Caki2 (cell line): Measurements from ENCODE around the gene DPYSL5. TPM values are rescaled to one million over a fixed set of nuclear protein-coding genes. Genes with fewer than 3 reads are reported as not detected.

Experiments
- DNase-seq: peaks from one replicate; pipeline ENCODE4 v3.0.0-alpha.2; 2015; ENCODE audit warnings: low read depth
- in situ Hi-C: cut with HindIII; loops from 2 replicates; pipeline ENCODE4 v1.10.0; 2016; ENCODE audit warnings: low sequenced_read_pairs, low pct_unique_long_range_greater_than_20kb, mixed read lengths
- total RNA-seq: library from RNA; depleted of rRNA; stranded (reverse); fragments of >200 nt; shearing (Covaris generic); gene quantifications from 2 replicates; pipeline ENCODE4 v1.2.3, GENCODE V29; 2014; ENCODE audit warnings: low replicate concordance

The DPYSL5 gene
- total RNA-seq, 1 experiment from 2014 or later: 4.7 TPM

DNA sequence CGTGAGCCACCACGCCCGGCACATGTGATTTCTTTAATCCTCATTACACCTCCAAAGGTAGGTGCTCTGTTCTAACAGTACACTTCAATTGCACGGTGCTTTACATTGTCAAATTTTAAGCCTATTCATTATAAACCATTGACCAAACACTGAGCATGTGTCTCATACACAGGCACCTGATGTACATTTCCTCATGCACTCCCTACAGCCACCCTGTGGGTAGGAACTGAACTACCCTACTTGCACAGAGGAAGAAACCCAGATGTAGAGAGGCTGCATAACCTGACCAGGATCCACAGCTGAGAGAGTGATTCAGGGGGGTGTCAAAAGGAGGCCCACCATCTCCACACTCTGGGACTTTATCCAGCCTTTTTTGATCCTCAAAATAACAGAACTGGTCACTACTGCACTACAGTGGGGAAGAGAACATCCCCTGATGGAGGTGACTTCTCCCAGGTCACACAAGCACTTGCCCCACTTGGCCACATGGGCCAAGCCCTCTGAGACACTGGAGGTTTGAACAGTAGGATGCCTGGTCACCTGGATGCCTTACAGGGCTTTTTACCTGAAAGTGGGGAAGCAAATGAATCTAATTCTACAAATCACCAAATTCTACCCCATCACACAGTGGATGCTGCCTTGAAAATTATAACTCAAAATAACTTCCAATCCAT, 6.9 kb upstream of the DPYSL5 start:
- no peak for DNase-seq
- in situ Hi-C loops: no loop called here

DNA sequence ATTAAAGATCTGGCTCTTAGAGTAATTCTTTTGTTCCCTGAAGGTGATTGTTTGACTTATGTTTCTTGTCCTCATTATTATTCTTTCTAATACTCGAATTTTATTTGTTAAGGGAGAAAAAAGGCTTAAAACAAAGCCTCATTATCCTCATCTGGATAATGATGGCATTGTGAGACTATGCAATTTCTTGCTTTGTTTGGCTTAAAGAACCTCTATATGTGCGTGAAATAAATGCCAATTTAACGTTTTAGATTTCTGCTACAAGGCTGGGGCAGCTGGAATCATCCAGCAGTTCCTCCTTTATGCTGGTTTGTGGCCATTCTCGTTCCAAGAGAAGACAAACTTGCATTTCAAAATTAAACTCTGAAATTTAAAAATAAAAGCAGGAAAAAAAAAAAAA, 4.9 kb upstream of the DPYSL5 start:
- in situ Hi-C loops: no loop called here
- DNase-seq: no peak

DNA sequence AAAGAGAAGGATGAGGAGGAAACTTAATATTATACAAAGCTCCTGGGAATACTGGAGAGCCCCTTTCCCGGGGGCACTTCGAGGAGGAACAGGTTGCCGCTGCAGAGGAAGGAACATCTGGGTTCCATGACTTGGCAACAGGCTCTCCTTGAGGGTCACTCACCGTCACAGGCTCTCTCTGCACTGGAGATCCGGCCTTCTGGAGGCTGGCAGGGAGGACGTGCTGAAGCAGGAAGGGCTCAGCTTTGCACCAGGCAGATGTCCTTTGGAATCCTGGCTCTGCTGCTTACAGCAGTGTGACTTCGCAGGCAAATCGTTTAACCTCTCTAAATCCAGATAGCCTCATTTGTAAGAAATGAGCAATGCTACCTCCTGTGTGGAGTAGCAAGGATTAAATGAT, 2.9 kb upstream of the DPYSL5 start:
- in situ Hi-C loops: no loop called here
- no peak for DNase-seq

DNA sequence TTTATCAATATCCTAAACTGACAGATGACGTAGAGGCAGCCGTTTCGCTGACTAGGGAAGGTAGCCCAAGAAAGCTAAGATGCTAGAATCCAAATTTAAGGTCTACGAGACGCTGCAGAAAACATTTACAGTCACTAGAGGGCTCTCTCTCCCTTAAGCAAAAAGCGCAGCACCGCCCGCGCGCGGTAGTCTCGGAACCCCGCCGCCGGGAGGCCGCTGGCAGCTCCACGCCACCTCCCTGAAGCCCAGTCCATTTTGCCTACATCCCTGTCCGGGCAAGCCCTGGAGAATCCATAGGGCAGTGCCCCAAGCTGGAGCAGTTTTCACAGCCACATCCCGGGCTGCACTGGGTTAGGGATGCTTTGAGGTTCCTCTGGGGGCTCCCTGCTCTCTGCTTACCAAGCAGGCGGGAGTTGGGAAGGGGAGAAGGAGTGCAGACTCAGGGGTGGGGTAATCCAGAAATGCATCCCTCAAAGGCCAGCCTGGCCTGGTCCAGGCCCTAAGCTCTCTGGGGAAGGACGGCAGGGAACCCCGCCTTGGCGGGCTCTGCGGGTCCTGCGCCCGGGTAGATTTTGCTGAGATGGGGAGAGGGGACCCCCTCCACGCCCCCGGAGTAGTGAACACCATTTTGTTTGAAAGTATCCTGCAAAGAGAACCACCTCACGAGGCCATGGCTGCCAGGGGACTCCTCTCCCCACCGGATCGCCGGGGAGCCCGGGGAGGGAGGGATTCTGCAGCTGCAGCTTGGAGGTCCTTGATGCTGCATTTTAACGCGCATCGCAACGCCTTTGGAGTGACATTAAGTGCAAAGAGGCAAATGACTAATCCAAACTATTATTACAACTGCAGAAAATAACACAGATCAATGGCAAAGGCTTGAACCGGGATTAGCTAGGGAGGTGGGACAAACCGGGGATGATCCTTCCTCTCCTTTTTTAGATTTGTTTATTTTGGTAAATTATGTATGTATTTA, 1.3 kb upstream of the DPYSL5 start:
- DNase-seq: peak; percentile 63
- in situ Hi-C loops: no loop called here

DNA sequence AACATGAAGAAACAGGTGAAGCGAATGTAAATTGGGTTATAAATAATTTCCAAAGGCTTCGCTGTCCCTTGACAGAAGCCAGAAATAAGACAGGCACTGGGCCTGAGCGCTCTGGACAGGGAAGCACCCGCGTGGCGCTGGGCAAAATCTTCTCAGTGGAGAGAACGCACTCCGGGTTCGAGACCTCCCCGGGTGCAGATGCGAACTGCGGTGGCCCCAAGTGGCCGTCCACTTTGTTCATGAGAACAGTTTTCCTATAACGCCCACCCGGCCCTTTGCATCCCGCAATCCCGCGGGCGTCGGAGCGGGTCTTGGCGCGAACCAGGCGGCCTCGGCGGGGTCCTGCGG, 651 bp upstream of the DPYSL5 start:
- no peak for DNase-seq
- in situ Hi-C loops: no loop called here

DNA sequence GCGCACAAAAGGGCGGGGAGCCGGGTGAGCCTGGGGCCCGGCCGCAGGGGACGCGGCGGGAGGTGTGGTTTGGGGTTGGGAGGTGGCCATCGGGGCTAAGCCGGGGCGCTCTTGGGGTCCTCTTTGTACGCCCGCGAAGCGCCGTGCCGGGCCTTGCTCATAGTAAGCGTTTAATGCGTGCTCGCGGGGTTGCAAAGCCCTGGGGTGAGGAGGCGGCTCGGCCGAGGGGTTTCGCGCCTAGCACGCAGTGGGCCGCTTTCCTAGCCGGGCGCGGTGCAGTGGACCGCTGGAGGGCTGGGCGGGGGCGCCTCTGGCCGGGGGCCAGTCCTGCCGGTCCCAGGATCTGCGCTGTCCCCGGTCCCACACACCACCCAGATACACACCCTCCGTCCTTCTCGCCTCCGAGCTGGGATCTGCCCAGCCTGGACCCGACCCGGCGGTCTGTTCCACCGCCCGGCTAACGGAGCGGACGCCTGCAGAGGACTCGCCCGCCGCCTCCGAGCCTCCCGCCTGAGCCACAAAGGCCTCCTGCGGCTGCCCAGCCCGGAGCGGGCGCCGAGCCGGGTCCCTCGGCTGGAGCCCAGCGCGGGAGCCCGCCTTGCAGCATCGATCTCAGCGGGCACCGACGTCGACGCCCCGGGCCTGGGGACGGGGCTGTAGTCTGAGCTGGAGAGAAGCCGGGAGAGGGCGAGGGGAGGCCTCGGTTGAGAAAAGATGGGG, 564 bp downstream of the DPYSL5 start:
- in situ Hi-C loops: no loop called here
- DNase-seq: no peak

DNA sequence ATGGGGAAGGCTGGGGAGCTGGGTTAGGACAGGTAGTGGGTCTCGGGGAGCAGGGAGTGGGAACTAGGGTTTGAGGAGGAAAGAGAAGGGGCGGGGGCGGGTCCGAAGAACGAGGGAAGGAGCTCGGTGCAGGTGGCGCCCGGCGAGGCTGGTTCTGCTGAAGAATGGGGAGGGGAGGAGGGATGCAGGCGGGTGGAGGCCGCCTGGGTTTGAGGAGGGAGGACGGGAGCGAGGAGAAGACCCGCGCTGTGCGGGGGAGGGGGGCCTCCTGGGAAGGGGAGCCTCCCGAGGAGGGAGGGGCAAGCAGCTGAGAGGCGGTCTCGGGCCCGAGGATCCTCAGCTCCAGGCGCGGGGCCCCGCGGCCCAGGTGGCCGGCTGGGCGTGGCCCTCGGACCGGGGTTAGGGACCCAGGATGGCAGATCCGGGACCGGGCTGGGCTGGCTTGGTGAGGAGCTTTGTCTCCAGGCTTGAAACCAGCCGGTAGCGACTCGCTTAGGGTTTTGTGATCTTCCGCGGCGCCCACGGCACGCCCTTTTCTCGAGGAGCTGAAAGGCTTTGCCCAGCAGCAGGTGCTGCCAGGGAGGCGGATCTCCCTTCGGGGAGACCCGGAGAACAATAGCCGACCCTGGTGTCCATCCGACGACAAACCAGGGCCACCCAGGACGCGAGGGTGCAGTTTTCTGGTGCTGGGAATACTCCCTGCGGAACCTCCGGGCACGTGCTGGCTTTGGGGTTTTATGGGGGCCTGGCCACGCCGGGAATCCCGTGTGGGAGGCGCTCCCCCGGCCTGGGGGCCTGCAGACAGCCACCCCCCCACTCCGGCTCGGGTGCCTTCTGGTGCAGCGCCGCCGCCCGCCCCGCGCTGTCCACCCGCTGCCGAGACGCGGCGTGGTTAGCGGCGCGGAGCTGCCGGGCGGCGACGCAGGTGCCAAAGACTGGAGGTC, 1.4 kb downstream of the DPYSL5 start:
- no peak for DNase-seq
- in situ Hi-C loops: no loop called here

DNA sequence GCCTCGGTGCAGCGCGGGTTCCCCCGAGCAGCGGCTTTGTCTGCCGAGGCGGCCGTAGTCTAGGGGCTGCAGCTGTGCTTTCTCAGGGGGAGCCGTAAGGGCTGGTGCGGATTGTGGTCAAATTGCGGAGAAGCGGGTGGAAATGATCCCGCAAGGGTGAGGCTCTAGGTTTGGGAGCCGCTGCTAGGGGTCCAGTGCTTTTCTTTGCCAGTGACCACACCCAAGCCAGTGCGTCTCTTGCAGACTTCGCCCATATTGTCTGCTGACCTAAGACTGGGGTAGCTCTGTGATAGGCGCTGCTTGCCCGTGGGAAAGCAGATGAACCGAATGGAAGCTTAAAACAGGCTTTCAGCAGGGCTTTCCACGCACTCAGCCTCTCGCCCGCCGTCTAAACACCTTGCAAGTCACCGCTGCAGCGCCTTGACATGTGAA, 2.1 kb downstream of the DPYSL5 start:
- no peak for DNase-seq
- in situ Hi-C loops: no loop called here

DNA sequence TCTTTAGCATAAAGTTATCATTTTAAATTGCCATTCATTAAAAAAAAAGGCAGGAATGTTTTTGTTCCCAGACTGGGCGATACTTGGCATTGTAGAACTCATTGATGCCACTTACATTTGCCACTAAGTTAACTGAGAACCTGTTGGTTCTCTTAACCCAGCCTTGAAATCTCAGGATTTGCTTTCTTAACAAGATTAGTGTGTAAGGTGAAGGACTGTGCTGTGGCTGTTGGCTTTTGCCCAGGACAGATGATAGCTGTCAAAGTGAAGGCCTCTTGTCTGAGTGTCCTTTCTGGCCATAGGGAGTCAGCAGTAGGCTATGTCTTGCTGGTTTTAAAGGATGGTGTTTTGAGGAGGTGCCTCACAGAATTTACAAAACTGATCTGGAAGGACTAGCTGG, 2.6 kb downstream of the DPYSL5 start:
- no peak for DNase-seq
- in situ Hi-C loops: no loop called here

DNA sequence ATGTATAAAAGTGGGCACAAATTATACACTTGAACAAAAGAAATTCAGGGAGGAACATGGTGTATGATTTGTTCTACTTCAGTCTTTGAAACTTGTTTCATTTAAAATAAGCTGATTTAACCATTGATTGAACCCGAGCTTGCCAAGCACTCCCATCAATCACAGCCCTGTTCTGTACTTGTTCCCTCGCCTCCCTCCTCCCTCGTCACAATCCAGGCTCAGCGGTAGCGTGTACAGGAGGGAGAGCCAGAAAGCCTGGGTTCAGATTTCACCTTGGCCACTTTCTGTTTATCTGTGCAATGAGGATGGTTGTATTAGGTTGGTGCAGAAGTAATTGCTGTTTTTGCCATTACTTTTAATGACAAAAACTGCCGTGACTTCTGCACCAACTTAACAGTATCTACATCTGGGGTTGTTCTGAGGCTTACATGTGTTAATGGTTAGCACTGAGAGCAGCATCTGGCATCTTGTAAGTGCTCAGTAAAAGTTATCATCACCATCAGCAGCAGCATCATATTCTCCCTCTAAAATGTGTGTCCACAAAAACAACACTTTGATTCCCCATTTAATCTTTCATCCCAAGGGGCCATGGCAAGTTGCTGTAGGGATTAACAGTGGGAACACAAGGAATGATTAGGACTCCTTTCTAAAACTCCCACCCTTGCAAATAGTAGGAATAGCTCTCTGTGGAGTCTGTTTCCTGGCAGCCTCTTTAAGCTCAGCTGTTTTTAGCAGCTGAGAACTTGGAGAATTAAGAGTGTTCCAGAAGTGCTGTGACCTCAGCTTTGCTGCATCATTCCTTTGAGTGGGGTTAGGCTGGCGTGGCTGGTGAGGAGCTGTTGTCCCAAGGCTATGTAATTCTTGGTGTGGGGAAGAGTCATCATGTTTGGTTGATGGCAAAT, 4.7 kb downstream of the DPYSL5 start:
- in situ Hi-C loops: no loop called here
- no peak for DNase-seq

DNA sequence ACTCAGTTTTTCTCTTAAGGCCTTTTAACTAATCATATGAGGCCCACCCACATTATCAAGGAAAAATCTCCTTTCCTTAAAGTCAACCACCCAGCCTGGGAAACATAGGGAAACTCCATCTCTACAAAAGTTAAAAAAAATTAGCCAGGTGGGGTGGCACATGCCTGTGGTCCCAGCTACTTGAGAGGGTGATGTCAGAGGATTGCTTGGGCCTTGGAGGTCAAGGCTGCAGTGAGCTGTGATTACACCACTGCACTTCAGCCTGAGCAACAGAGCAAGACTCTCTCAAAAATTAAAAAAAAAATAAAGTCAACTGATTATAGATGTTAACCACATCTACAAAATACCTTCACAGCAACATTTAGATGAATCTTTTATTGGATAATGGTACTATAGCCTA, 5.8 kb downstream of the DPYSL5 start:
- in situ Hi-C loops: no loop called here
- no peak for DNase-seq

DNA sequence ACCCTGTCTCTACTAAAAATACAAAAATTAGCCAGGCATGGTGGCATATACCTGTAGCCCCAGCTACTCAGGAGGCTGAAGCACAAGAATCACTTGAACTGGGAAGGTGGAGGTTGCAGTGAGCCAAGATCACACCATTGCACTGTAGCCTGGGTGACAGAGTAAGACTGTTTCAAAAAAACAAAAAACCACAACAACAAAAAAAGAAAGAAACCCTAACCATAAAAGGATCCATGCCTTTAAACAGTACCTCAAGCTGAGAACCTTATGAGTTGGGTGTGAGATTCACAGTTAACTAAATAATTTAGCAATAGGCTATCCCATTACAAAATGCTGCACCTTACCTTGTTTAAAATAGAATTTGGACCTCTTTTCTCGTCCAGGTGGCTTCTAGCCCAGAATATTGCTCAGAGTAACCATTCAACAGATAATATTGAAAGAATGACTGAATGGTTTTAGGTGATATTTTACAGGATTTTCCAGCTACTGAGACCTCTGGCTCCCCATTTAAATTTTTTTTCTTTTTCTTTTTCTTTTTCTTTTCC, 6.4 kb downstream of the DPYSL5 start:
- no peak for DNase-seq
- in situ Hi-C loops: no loop called here

DNA sequence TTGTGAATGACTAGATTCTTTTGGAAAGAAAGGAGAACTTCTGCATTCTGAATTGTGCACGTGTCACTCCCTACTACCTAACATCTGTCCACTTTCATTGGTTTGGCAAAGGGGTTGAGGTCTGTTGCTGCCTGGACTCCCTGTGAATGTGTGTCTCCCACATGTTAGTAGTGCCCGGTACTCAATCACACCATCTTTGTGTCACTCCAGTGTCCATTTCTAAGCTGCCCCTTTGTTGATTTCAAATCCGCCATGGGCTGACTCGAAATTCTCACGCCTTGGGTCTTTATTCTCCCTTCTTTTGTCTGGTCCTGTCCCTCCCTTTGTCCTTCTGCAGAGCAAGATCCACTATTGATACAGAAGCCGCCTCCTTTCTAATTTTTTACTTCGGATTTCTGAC, 7.5 kb downstream of the DPYSL5 start:
- DNase-seq: no peak
- in situ Hi-C loops: no loop called here

DNA sequence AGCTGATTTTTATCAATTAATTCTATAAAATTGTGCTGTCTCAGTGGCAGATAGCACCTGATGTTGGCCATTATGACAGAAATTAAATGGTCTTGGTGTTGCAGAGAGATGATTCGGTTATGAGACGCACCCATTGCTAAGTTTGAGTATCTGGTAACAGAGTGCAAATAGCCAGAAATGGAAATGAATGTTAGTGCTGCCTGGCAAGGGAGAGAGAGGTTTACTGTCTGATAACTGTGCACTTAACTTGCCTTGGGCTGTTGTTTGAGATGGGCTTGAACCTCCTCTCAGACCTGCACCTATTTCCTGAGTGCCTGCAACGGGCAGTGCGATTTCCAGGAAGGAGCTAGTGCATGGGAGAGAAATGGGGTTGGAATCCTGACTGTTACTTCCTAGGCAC, 11.7 kb downstream of the DPYSL5 start:
- in situ Hi-C loops: no loop called here

DNA sequence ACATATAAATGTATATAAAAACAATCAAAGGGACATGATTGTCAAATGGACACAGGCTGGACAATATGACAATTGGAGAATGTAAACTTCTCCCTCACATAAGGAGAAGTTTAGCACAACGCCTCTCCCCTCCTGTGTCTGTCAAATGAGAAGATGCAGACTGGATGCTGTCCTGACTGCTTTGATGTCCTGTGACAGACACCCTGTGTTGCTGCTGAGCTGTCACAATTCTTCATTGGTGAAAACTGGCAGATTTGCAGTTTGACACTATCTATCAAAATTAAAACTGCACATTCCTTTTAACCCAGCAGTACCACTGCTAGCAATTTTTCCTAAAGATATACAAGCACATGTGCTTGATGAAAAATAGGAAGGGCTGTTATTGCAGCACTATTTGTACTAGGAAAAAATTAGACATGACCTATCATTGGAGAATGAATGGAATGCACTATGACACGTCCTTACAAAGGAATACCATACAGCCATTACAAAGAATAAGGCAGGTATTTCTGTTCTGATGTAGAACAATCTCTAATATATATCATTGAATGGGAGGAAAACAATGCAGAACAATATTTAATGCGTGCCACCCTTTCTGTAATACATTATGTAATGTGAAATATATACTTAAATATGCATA, 12.4 kb downstream of the DPYSL5 start:
- in situ Hi-C loops: no loop called here
- DNase-seq: no peak

More for the DNA sequence above, 11.7 kb downstream of the DPYSL5 start:
- no peak for DNase-seq

DNA sequence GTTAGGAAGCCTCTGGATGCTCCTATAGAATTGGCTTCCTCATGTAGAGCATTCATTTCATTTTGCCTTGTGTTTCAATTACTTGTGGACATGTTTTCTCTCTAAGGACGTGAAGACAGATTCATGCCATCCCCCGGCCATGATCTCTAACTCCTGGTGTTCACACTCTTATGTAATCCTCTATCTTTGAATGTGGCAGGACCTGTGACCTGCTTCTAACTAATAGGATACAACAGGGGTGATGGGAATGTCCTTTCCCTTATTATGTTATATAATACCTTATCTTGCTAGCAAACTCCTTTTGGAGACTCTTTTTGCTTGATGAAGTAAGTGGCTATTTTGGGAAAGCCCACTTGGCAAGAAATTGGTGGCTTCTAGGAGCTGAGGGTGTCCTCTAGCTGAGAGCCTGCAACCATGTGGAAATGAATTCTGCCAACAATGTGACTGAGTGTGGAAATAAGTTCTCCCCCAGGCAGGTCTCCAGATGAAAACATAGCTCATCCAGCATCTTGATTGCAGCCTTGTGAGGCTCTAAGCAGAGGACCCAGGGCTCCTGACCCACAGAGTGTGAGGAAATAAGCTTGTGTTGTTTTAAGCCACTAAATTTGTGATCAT, 13.8 kb downstream of the DPYSL5 start:
- in situ Hi-C loops: no loop called here

More for the DNA sequence above, 13.8 kb downstream of the DPYSL5 start:
- DNase-seq: no peak
